Upper lobe of right lung (tissue), 1 donor: ENCODE results near the gene FAM177B. TPM values are rescaled to one million over a fixed set of nuclear protein-coding genes. Genes with fewer than 3 reads are reported as not detected.

Source experiments
- ATAC-seq: fragments of 200-7000 bp; cut with Tn5 transposase; one replicate; pipeline ENCODE4 v1.9.1; 2020; ENCODE audit warnings: mild to moderate bottlenecking, moderate library complexity
- DNase-seq: peaks from one replicate; pipeline ENCODE4 v3.0.0-alpha.2; 2020
- H3K27ac ChIP-seq: fragments of 200-600 bp; one replicate; pipeline ENCODE4 v1.8.0; 2022
- H3K27me3 ChIP-seq: fragments of 200-600 bp; one replicate; pipeline ENCODE4 v1.8.0; 2022; ENCODE audit warnings: mild to moderate bottlenecking
- H3K36me3 ChIP-seq: fragments of 200-600 bp; one replicate; pipeline ENCODE4 v1.8.0; 2022
- H3K4me1 ChIP-seq: fragments of 200-600 bp; one replicate; pipeline ENCODE4 v1.8.0; 2022
- H3K4me3 ChIP-seq: fragments of 200-600 bp; one replicate; pipeline ENCODE4 v1.8.0; 2022; ENCODE audit warnings: mild to moderate bottlenecking
- H3K9me3 ChIP-seq: fragments of 200-600 bp; one replicate; pipeline ENCODE4 v1.8.0; 2022
- CTCF ChIP-seq: fragments of 200-600 bp; IDR thresholded peaks from one replicate; pipeline ENCODE4 v1.8.0; 2022; ENCODE audit warnings: antibody characterized with exemption
- intact Hi-C: fragments of 100-400 bp; cut with DNase I; formaldehyde crosslinking; loops from one replicate; pipeline ENCODE4 v1.11.0; 2022
- total RNA-seq: library from RNA; stranded (reverse); fragmentation: NEBNext Ultra II Directional; extraction: Animal tissue kit (Norgen Biotek cat#: 25700); gene quantifications from one replicate; pipeline ENCODE4 v1.2.1, GENCODE V29; 2021
- donor health status: DM: no; HTN: yes; CAD: no; lungs with severe emphysema.

The FAM177B gene
- total RNA-seq, 1 donor from 2014 or later: 0.20 TPM

GRCh38 chr1:222794656-222795474 lies 57.9 kb downstream of the FAM177B start:
- no peak for TF ChIP-seq CTCF
- Histone ChIP-seq H3K27ac (no peak overlapping the region), H3K9me3 (no peaks in the 10 kb centered on the region), H3K36me3 (no peaks in the 10 kb centered on the region), H3K4me1 (no peaks in the 10 kb centered on the region), H3K27me3 (no peaks in the 10 kb centered on the region), H3K4me3 (no peak overlapping the region)
- intact Hi-C loops: loop anchor here (10.0 kb wide), 1 partner anchor 290 kb away; no protein-coding TSS in a partner anchor
- no peak for DNase-seq
- peak; percentile 33 for ATAC-seq

GRCh38 chr1:222798116-222798515 lies 61.1 kb downstream of the FAM177B start:
- intact Hi-C loops: loop anchor here (10.0 kb wide), 1 partner anchor 287 kb away; no protein-coding TSS in a partner anchor
- TF ChIP-seq CTCF: no peak
- no peaks in the 10 kb centered on the region for H3K9me3 ChIP-seq
- H3K27ac ChIP-seq: no peak overlapping the region
- DNase-seq (no peak), ATAC-seq (peak; percentile 33)
- no peaks in the 10 kb centered on the region for H3K27me3 ChIP-seq
- H3K4me3 ChIP-seq: no peak overlapping the region
- H3K36me3 ChIP-seq: no peaks in the 10 kb centered on the region
- H3K4me1 ChIP-seq: no peaks in the 10 kb centered on the region

- ATAC-seq: no peak
- intact Hi-C loops: loop anchor here (10.0 kb wide), 1 partner anchor 286 kb away; no protein-coding TSS in a partner anchor
- no peak for TF ChIP-seq CTCF
These were observed 62.0 kb downstream of the FAM177B start for GRCh38 chr1:222798975-222799374.

More at GRCh38 chr1:222798975-222799374, 62.0 kb downstream of the FAM177B start:
- Histone ChIP-seq H3K27ac (no peak overlapping the region), H3K27me3 (no peaks in the 10 kb centered on the region), H3K4me3 (no peak overlapping the region), H3K4me1 (no peaks in the 10 kb centered on the region), H3K36me3 (no peaks in the 10 kb centered on the region), H3K9me3 (no peaks in the 10 kb centered on the region)
- no peak for DNase-seq

Other genes with a start within 250 kb of the FAM177B start
- gene HHIPL2, start 189.1 kb upstream of the FAM177B start, total RNA-seq: not detected
- 7.1 TPM for gene TAF1A, start 147.3 kb upstream of the FAM177B start, total RNA-seq
- gene MIA3, start 119.1 kb upstream of the FAM177B start, total RNA-seq: 69.1 TPM
- gene AIDA, start 24.7 kb upstream of the FAM177B start, total RNA-seq: 91.3 TPM
- 44.2 TPM for gene BROX, start 24.6 kb upstream of the FAM177B start, total RNA-seq
- 22.9 TPM for gene DISP1, start 77.8 kb downstream of the FAM177B start, total RNA-seq